ENCODE measurements around the gene ATP11C.

DNA sequence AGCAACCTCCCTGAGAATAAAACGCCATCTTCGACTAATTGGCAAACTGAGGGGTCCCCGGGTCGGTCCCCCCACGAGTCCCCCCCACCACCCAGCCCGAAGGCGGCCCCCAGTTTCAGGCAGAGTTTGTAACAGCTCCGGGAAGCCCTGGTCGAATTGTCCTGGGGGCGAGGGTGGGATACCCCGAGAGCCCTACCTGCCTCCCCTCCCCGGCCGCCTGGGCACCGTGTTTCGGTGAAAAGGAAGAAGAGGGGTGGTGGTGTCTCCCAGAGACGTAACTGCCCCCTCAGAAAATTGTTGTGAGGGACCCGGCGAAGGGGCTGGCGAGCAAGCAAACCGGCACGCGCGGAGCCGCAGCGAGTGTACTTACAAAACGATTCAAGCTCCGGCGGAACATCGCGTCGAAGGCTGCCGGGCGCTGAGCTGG is 1.2 kb downstream of the ATP11C start:
- TF ChIP-seq, protein P1, sequence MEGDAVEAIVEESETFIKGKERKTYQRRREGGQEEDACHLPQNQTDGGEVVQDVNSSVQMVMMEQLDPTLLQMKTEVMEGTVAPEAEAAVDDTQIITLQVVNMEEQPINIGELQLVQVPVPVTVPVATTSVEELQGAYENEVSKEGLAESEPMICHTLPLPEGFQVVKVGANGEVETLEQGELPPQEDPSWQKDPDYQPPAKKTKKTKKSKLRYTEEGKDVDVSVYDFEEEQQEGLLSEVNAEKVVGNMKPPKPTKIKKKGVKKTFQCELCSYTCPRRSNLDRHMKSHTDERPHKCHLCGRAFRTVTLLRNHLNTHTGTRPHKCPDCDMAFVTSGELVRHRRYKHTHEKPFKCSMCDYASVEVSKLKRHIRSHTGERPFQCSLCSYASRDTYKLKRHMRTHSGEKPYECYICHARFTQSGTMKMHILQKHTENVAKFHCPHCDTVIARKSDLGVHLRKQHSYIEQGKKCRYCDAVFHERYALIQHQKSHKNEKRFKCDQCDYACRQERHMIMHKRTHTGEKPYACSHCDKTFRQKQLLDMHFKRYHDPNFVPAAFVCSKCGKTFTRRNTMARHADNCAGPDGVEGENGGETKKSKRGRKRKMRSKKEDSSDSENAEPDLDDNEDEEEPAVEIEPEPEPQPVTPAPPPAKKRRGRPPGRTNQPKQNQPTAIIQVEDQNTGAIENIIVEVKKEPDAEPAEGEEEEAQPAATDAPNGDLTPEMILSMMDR (conservative IDR thresholded peaks at IDR 0.05; ENCODE audit: low read depth, low read length) = no peak
- TF ChIP-seq POLR2A (IDR thresholded peaks at IDR 0.05; ENCODE audit: low read depth, low read length) = no peak
- no peak for TF ChIP-seq CHD1 (IDR thresholded peaks at IDR 0.05; ENCODE audit: low read depth, low read length)
- TF ChIP-seq RCOR1 (IDR thresholded peaks at IDR 0.05; ENCODE audit: insufficient replicate concordance, low read length) = no peak
- no peak; the same call in 1 of the 2 replicates for TF ChIP-seq RAD21 (IDR thresholded peaks at IDR 0.05; ENCODE audit: low read length)
- no peak for TF ChIP-seq MAFK (IDR thresholded peaks at IDR 0.05; ENCODE audit: low read depth, low read length)
- no peak for TF ChIP-seq CEBPB (IDR thresholded peaks at IDR 0.05; ENCODE audit: low read depth, low read length)
- TF ChIP-seq MXI1 (IDR thresholded peaks at IDR 0.05; ENCODE audit: borderline replicate concordance, low read depth, low read length) = no peak
- TF ChIP-seq FOS (IDR thresholded peaks at IDR 0.05; ENCODE audit: low read depth, low read length) = no peak
- TF ChIP-seq, protein P2, sequence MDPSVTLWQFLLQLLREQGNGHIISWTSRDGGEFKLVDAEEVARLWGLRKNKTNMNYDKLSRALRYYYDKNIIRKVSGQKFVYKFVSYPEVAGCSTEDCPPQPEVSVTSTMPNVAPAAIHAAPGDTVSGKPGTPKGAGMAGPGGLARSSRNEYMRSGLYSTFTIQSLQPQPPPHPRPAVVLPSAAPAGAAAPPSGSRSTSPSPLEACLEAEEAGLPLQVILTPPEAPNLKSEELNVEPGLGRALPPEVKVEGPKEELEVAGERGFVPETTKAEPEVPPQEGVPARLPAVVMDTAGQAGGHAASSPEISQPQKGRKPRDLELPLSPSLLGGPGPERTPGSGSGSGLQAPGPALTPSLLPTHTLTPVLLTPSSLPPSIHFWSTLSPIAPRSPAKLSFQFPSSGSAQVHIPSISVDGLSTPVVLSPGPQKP (IDR thresholded peaks at IDR 0.05; ENCODE audit: borderline replicate concordance, low read depth, low read length) = no peak
- TF ChIP-seq, protein P3, sequence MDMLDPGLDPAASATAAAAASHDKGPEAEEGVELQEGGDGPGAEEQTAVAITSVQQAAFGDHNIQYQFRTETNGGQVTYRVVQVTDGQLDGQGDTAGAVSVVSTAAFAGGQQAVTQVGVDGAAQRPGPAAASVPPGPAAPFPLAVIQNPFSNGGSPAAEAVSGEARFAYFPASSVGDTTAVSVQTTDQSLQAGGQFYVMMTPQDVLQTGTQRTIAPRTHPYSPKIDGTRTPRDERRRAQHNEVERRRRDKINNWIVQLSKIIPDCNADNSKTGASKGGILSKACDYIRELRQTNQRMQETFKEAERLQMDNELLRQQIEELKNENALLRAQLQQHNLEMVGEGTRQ (IDR thresholded peaks at IDR 0.05; ENCODE audit: low read depth, low read length) = no peak
- TF ChIP-seq MAZ (IDR thresholded peaks at IDR 0.05; ENCODE audit: borderline replicate concordance, low read depth, low read length) = no peak
- no peak for TF ChIP-seq RFX5 (IDR thresholded peaks at IDR 0.05; ENCODE audit: low read depth, low read length)
